Rectal smooth muscle tissue (tissue), 1 donor: ENCODE results near the gene SYT17.

ENCODE experiments used
- H3K27ac ChIP-seq: one replicate; pipeline ENCODE4 v1.7.0; 2013; ENCODE audit warnings: low read depth, low read length, inconsistent platforms
- H3K27me3 ChIP-seq: one replicate; pipeline ENCODE4 v1.7.0; 2013; ENCODE audit warnings: low read length; ENCODE audit not compliant: control insufficient read depth, insufficient read depth
- H3K36me3 ChIP-seq: one replicate; pipeline ENCODE4 v1.7.0; 2013; ENCODE audit warnings: low read length; ENCODE audit not compliant: control insufficient read depth, insufficient read depth
- H3K4me1 ChIP-seq: one replicate; pipeline ENCODE4 v1.7.0; 2013; ENCODE audit warnings: low read length; ENCODE audit not compliant: control insufficient read depth, insufficient read depth
- H3K4me3 ChIP-seq: one replicate; pipeline ENCODE4 v1.7.0; 2013; ENCODE audit warnings: low read length
- H3K9ac ChIP-seq: one replicate; pipeline ENCODE4 v1.7.0; 2013; ENCODE audit warnings: low read length

SYT17 gene

GRCh38 chr16:19307587-19308241 lies 139.7 kb downstream of the SYT17 start:
- Histone ChIP-seq H3K27ac (no peak overlapping the region), H3K36me3 (no peaks in the 10 kb centered on the region), H3K27me3 (peaks cover 5% of the 10 kb centered on the region), H3K9ac (no peak overlapping the region), H3K4me1 (no peaks in the 10 kb centered on the region), H3K4me3 (no peak overlapping the region)

GRCh38 chr16:19308392-19308791 lies 140.4 kb downstream of the SYT17 start:
- Histone ChIP-seq H3K36me3 (no peaks in the 10 kb centered on the region), H3K27me3 (peaks cover 5% of the 10 kb centered on the region), H3K9ac (no peak overlapping the region), H3K4me1 (no peaks in the 10 kb centered on the region), H3K4me3 (no peak overlapping the region), H3K27ac (no peak overlapping the region)

- H3K36me3 ChIP-seq, result no peaks in the 10 kb centered on the region
- peaks cover 5% of the 10 kb centered on the region for H3K27me3 ChIP-seq
- no peak overlapping the region for H3K4me3 ChIP-seq
- H3K4me1 ChIP-seq, result no peaks in the 10 kb centered on the region
- H3K9ac ChIP-seq, result no peak overlapping the region
- no peak overlapping the region for H3K27ac ChIP-seq
Observed at GRCh38 chr16:19309178-19309577, 141.1 kb downstream of the SYT17 start.

GRCh38 chr16:19314718-19315425 lies 146.8 kb downstream of the SYT17 start:
- no peak overlapping the region for H3K9ac ChIP-seq
- no peaks in the 10 kb centered on the region for H3K27me3 ChIP-seq
- H3K36me3 ChIP-seq, result no peaks in the 10 kb centered on the region
- H3K27ac ChIP-seq, result no peak overlapping the region
- no peak overlapping the region for H3K4me3 ChIP-seq
- H3K4me1 ChIP-seq, result no peaks in the 10 kb centered on the region

GRCh38 chr16:19315889-19316433 lies 147.9 kb downstream of the SYT17 start:
- no peaks in the 10 kb centered on the region for H3K27me3 ChIP-seq
- H3K27ac ChIP-seq, result no peak overlapping the region
- no peaks in the 10 kb centered on the region for H3K4me1 ChIP-seq
- H3K4me3 ChIP-seq, result no peak overlapping the region
- no peak overlapping the region for H3K9ac ChIP-seq
- no peaks in the 10 kb centered on the region for H3K36me3 ChIP-seq

- no peak overlapping the region for H3K4me3 ChIP-seq
- no peak overlapping the region for H3K27ac ChIP-seq
Observed at GRCh38 chr16:19316846-19317245, 148.8 kb downstream of the SYT17 start.

More at GRCh38 chr16:19316846-19317245, 148.8 kb downstream of the SYT17 start:
- Histone ChIP-seq H3K9ac (no peak overlapping the region), H3K27me3 (no peaks in the 10 kb centered on the region), H3K36me3 (no peaks in the 10 kb centered on the region), H3K4me1 (no peaks in the 10 kb centered on the region)
